Vagina (tissue), 2 donors: ENCODE data around the gene MVK.

Experiments
- POLR2A ChIP-seq, 2 donors: fragments of 450-650 bp; IDR thresholded peaks; one replicate each; pipeline ENCODE4 v1.6.1; 2017; ENCODE audit warnings: antibody characterized with exemption in 2 of 2, mild to moderate bottlenecking in 2 of 2, moderate library complexity in 2 of 2
- POLR2AphosphoS5 ChIP-seq, 2 donors: sonication (generic); formaldehyde crosslinking; IDR thresholded peaks; one replicate each; pipeline ENCODE4 v1.9.0; 2017; ENCODE audit warnings: antibody characterized with exemption in 2 of 2, mild to moderate bottlenecking in 2 of 2, low read depth in 1 of 2; ENCODE audit not compliant: insufficient read depth in 1 of 2
- TF ChIP-seq, protein P1 (sequence below), 3 experiments: fragments of 450-650 bp in 2 of 3; fragments of 200-600 bp in 1 of 3; sonication (generic) in 1 of 3; IDR thresholded peaks; one replicate each; pipeline ENCODE4 v1.5.1; 2017 to 2019; ENCODE audit warnings: antibody characterized with exemption in 3 of 3, mild to moderate bottlenecking in 2 of 3, moderate library complexity in 2 of 3

GRCh38 chr12:109533487-109533740 lies 40.2 kb upstream of the MVK start:
- TF ChIP-seq POLR2AphosphoS5 (IDR thresholded peaks at IDR 0.05; ENCODE audit: insufficient read depth in 1 of 2, low read depth in 1 of 2) (no peak), POLR2A (IDR thresholded peaks at IDR 0.05) (no peak)
- TF ChIP-seq, protein P1, sequence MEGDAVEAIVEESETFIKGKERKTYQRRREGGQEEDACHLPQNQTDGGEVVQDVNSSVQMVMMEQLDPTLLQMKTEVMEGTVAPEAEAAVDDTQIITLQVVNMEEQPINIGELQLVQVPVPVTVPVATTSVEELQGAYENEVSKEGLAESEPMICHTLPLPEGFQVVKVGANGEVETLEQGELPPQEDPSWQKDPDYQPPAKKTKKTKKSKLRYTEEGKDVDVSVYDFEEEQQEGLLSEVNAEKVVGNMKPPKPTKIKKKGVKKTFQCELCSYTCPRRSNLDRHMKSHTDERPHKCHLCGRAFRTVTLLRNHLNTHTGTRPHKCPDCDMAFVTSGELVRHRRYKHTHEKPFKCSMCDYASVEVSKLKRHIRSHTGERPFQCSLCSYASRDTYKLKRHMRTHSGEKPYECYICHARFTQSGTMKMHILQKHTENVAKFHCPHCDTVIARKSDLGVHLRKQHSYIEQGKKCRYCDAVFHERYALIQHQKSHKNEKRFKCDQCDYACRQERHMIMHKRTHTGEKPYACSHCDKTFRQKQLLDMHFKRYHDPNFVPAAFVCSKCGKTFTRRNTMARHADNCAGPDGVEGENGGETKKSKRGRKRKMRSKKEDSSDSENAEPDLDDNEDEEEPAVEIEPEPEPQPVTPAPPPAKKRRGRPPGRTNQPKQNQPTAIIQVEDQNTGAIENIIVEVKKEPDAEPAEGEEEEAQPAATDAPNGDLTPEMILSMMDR (IDR thresholded peaks at IDR 0.05), result no peak
